Uterus (tissue), 2 donors: ENCODE data around the gene BNC2.

Source experiments
- POLR2A ChIP-seq, 2 donors: fragments of 450-650 bp; IDR thresholded peaks; one replicate each; pipeline ENCODE4 v1.6.1; 2016; ENCODE audit warnings: antibody characterized with exemption in 2 of 2, mild to moderate bottlenecking in 1 of 2, moderate library complexity in 1 of 2
- TF ChIP-seq, protein P1 (sequence below), 4 experiments: fragments of 200-600 bp in 2 of 4; fragments of 450-650 bp in 2 of 4; sonication (generic) in 2 of 4; IDR thresholded peaks; one replicate each; pipeline ENCODE4 v1.5.1; 2016 to 2019; ENCODE audit warnings: antibody characterized with exemption in 4 of 4, mild to moderate bottlenecking in 2 of 4, moderate library complexity in 1 of 4

GRCh38 chr9:16360247-16360646 is 510.2 kb downstream of the BNC2 start:
- TF ChIP-seq POLR2A (IDR thresholded peaks at IDR 0.05) = no peak
- TF ChIP-seq, protein P1, sequence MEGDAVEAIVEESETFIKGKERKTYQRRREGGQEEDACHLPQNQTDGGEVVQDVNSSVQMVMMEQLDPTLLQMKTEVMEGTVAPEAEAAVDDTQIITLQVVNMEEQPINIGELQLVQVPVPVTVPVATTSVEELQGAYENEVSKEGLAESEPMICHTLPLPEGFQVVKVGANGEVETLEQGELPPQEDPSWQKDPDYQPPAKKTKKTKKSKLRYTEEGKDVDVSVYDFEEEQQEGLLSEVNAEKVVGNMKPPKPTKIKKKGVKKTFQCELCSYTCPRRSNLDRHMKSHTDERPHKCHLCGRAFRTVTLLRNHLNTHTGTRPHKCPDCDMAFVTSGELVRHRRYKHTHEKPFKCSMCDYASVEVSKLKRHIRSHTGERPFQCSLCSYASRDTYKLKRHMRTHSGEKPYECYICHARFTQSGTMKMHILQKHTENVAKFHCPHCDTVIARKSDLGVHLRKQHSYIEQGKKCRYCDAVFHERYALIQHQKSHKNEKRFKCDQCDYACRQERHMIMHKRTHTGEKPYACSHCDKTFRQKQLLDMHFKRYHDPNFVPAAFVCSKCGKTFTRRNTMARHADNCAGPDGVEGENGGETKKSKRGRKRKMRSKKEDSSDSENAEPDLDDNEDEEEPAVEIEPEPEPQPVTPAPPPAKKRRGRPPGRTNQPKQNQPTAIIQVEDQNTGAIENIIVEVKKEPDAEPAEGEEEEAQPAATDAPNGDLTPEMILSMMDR (IDR thresholded peaks at IDR 0.05) = no peak
